Activated effector memory CD4-positive, alpha-beta T cell treated with Interleukin-2 at 50 U/mL for 16 hours (primary cell): ENCODE results near the gene LRCOL1.
A peak's percentile ranks its signal among the peaks of the same experiment; 100 is the strongest.

Experiments used
- DNase-seq: peaks from one replicate; pipeline ENCODE4 v3.0.0-alpha.2; 2020

The LRCOL1 gene

GRCh38 chr12:132618683-132619043 lies 8.3 kb upstream of the LRCOL1 start, which contains the start of gene P2RX2:
Gene P2RX2, plus strand, starts transcription at chr12:132618776. Its CDS starts 41 bp downstream, at chr12:132618817.
- DNase-seq: no peak

DNA sequence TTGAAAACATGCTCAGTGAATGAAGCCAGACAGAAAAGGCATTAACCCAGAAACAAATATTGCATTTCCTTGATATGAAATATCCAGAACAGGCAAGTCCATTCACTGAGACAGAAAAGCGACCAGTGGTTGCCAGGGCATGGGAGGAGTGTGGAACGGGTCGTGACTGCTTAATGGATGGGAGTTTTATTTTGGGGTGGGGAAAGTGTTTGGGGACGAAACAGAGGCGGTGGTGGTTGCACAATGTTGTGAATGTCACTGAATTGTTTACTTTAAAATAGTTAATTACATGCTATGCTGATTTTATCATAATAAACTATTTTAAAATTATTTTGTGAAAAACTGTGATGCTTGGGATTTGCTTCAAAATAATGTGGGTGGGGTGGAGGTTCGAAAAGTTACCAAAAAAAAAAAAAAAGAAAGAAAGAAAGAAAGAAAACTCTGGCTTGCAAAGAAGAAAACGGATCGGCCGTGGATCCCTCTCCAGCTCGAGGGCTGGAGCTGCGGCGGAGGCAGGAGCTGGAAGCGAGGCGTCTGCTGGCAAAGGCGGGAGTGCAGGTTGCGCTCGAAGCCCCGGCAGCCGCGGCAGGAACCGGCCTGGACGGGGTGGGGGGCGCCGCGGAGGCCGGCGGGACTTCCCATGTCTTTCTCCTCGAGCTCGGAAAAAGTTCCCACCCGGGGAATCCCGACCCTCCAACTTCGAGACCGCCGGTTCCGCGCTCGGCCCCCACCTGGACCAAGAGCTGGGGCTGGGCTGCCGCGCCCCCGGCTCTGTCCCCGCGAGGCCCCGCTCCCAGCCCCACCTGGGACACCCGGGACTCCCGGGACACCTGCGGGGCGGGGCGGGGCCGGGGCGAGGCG lies 7.7 kb upstream of the LRCOL1 start:
- DNase-seq: no peak

DNA sequence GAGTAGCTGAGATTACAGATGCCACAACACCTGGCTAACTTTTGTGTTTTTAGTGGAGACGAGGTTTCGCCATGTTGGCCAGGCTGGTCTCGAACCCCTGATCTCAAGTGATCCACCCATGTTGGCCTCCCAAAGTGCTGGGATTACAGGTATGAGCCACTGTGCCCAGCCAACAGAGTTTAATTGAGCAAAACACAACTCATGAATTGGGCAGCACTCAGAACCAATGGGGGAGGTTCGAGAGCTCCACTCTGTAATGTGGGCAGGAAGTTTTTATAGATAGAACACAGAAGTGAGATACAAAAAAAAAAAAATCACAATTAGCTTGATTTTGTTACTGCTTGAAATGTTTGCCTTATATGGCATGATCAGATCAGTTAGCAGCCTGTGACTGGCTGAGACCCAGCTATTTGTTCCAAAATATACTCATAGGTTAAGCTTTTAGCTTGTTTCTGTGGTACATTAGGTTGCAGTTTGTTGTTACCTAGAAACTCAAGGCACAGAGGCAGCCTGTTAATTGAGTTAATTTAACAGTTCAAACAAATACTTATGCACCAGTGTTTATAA lies 6.8 kb upstream of the LRCOL1 start:
- DNase-seq: no peak

GRCh38 chr12:132615579-132616038 lies 5.2 kb upstream of the LRCOL1 start:
- DNase-seq: no peak

DNA sequence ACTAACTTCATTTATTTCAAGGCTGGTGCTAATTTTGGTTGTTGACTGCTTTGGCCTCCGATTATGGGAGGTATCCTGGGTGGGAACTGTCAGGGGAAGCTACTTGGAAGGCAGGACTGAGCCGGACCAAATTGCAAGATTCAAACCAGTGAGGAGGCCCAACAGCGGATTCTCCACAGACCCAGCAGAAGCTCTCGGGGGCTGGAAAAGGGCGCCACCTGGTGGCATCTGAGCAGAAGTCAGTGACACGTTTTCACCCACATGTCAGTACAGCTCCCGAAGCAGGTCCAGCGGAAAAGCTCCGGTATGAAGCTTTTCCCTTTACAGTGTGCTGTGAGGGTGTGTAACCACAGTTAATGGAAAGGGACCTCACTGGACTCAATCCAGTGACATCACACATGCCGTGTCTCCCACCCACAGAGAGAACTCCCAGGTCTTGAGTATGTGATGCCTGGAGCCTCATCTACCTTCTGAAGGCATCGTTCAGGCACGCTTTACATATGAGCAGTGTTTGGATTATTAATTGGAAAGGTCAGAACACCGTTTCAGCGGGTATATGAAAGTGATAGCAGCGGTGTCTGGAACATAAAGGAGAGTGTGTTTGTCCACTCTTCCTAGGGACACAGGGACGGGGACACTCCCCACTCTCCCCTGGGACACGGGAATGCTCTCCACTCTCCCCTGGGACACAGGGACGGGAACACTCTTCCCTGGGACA lies 4.6 kb upstream of the LRCOL1 start:
- peak; percentile 65 for DNase-seq

- no peak for DNase-seq
Measured at GRCh38 chr12:132614029-132614428, 3.6 kb upstream of the LRCOL1 start.

DNA sequence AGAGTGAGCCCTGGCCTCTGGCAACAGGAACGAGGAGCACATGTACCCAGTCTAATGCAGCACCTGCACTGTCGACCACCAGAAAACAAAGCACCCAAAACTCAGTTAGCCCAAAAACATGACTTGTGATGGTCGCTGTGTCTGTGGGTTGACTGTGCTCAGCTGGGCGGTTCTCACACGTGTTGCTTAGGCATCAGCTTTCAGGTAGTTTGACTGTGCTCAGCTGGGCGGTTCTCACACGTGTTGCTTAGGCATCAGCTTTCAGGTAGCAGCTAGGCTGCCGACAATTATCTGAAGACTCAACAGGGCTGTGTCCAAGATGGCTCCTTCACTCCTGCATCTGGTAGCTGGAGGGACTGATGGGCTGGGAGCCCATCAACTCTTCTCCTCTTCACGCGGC lies 1.2 kb upstream of the LRCOL1 start:
- no peak for DNase-seq

DNA sequence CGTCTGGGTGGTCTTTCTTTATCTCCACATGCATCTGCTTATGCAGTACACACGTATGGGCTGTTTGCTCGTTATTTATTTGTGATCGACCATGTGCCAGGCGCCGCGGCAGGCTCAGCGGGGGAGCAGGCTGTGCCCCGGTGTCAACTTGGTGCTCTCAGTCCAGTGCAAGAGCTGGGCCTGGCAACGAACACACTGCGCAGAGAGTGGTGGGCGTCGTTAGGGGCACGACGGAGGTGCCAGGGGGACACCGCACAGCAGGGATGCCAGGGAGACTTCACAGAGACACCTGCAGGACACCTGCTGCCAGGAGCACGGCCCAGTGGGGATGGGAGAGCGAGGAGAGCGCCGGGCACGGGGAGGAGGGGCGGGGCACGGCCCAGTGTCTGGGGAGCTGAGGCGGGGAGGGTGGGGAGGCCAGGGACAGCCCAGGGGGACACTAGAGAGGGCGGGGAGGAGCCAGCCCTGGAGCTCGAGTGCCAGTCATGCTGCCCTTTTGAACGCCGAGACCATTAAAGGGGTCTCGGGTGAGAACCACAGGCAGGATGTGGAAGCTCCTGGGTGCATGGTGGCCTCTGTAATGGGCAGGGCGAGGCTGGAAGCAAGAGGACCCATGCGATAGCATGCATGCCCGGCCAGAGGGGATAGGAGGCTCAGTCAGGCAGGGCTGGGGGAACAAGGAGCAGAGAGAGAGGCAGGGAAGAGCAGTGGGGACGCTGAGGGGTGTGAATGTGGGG lies 652 bp upstream of the LRCOL1 start:
- no peak for DNase-seq

- DNase-seq: no peak
Measured at GRCh38 chr12:132608231-132609171, 1.9 kb downstream of the LRCOL1 start.

GRCh38 chr12:132606927-132607326 lies 3.5 kb downstream of the LRCOL1 start:
- DNase-seq: no peak

DNA sequence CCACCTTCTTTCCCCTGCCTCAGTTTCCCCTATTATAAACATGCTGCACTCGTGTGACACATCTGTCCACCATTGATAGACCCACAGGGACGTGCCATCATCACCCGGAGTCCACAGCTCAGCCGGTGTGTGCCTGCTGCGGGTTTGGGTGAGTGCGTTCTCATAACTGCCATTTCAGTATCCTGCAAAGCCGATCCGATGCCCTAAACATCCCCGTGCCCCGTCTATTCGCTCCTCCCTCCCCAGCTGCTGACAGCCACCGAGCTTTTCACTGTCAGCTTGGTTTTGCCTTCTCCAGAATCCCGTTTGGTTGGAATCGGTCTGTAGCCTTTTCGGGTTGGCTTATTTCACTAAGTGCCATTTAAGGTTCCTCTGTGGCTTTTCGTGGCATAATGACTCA lies 3.9 kb downstream of the LRCOL1 start:
- no peak for DNase-seq

GRCh38 chr12:132605892-132606291 lies 4.5 kb downstream of the LRCOL1 start:
- DNase-seq: no peak

DNA sequence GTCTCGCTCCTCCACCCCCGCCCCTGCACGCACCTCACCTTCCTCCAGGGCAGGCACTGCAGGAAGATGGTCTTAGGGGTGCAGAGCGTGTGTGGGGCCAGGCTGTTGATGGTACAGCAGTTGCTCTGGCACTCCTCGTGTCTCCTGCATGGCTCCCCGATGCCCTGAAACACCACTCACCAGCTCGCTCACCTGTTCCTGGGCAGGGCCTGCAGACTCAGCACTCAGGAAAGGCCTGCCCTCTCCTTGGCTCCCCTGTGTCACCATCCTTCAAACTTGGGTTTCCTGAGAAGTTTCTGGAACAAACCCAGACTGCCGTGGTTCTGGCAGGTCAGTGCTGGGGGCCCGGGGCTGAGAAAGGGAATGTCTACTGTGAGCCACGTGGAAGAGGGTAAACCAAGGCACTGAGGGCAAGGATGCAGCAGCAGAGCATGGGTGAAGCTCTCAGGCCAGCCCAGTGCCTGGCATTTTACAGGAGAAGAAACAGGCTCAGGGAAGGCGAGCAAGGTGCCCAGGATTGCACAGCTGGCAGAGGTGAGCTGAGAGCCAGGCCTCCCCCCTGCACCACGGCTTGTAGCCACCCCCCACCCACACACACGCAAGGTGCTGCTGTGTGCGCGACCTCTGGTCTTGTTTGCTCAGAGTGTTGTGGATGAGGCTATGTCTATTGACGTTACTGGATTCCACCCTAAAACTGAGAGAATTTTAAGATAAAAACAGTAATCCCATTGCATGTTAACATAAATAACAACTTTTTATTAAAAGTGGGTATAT lies 5.5 kb downstream of the LRCOL1 start:
- no peak for DNase-seq

DNA sequence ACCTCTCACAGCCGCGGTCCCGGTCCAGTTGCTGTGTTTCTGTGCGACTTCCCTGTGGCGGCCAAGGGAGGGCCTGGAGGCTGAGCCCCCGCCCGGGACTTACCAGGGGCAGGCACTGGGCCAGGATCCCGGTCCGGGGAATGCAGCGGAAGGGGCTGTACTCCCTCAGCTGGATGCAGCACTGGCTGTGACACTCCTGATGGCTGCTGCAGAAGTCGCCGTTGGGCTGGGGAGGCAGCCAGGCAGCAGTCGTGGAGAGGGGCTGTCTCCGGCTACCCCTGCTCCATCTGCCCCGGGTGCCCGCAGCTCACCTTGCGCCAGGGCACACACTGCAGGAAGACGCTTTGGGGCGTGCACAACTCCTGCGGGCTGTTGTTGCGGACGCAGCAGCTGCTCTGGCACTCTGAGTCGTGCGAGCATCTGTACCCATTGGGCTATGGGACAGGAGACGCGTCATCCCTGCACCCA lies 6.2 kb downstream of the LRCOL1 start:
- DNase-seq: no peak

DNA sequence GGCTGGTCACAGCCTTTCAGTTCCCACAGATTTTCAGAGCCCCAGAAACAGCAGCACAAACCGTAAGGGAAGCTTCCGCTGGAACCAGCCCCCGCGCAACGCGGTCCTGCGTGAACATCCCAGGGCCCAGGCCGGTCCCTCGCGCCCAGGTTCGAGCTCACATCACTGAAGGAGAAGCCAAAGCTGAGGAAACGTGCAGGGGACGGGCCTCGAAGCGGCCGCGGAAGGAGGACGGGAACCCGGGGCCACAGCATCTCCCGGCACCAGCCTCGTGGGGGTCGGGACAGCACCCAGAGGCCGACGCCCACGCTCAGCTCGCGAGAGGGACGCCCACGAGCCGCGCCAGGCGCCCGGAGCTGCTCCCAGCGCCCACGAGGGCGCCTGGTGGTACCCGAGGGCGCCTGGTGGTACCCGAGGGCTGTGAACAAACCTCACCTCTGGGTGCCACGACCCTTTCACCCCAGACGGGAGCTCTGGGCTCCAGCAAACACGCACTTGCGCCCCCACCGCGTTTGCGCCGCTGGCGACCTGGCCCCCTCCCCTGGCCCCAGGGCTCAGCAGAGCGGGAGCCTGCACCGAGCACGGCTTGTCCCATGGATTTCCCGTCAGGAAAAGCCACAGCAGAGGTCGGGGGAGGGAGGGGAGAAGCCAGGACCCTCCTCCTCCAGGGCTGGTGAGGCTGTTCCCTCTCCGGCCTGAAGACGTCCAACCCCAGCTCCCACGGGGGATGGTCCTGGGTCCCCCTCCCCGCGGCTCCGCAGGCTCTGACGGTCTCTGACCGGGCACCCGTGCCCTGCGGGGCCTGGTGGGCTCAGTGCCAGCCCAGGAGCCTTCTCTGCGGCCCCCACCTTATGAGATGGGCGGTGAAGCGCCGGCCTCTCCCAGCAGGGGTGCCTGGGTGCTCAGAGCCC lies 6.9 kb downstream of the LRCOL1 start:
- no peak for DNase-seq

DNA sequence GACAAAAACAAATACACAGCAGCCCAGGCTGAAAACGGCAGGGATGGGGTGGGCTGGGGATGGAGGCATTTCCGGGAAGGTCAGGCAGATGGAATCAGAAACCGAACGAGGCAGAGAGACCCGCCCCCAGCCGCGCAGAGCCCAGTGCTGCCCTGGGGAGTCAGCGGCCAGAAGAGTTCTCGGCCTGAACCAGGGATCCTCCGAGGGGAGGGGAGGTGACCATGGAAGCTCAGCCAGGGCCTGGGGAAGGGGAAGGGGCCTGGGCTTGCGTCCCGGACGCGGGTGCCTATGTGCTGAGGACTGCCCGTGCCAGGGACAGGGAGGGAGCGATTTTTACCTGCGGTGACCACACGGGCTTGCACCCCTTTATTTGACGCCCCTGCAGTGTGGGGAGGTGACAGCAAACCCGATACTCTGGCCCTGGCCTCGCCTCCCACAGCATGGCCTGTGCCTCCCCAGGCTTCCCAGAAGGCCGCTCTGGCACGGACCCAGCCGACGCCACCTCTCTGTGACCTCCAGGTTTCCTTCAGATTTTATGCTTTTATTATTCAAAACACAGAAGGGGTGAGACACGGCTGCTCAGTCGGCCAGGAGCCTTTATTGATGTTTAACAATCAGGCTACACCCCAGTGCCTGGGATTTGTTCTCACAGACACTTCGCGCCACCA lies 7.7 kb downstream of the LRCOL1 start:
- no peak for DNase-seq

- no peak for DNase-seq
Measured at GRCh38 chr12:132601171-132601883, 9.1 kb downstream of the LRCOL1 start.
